ENCODE measurements around the gene SPSB4. TPM values are rescaled to one million over a fixed set of nuclear protein-coding genes. Genes with fewer than 3 reads are reported as not detected.

SPSB4 gene
- total RNA-seq, 1 donor from 2014 or later: 1.2 TPM

GRCh38 chr3:141176775-141177174, 125.6 kb downstream of the SPSB4 start:
- TF ChIP-seq CTCF (IDR thresholded peaks at IDR 0.05; ENCODE audit: unreplicated experiment): no peak
- Mint-ChIP-seq H3K27ac (ENCODE audit: unreplicated experiment) (no peak overlapping the region), H3K36me3 (ENCODE audit: low read depth, unreplicated experiment) (no peaks in the 10 kb centered on the region), H3K4me3 (ENCODE audit: unreplicated experiment) (no peak overlapping the region), H3K27me3 (ENCODE audit: unreplicated experiment) (no peaks in the 10 kb centered on the region), H3K9me3 (ENCODE audit: unreplicated experiment) (peaks cover 3% of the 10 kb centered on the region), H3K4me1 (ENCODE audit: unreplicated experiment) (no peaks in the 10 kb centered on the region)
- no peak for DNase-seq (ENCODE audit: low spot score)

- Mint-ChIP-seq H3K4me1 (ENCODE audit: unreplicated experiment) (no peaks in the 10 kb centered on the region), H3K27ac (ENCODE audit: unreplicated experiment) (no peak overlapping the region), H3K9me3 (ENCODE audit: unreplicated experiment) (peaks cover 3% of the 10 kb centered on the region), H3K36me3 (ENCODE audit: low read depth, unreplicated experiment) (no peaks in the 10 kb centered on the region), H3K27me3 (ENCODE audit: unreplicated experiment) (no peaks in the 10 kb centered on the region), H3K4me3 (ENCODE audit: unreplicated experiment) (no peak overlapping the region)
- TF ChIP-seq CTCF (IDR thresholded peaks at IDR 0.05; ENCODE audit: unreplicated experiment): no peak
- no peak for DNase-seq (ENCODE audit: low spot score)
These were observed 126.9 kb downstream of the SPSB4 start for GRCh38 chr3:141178026-141178425.

GRCh38 chr3:141178551-141178950, 127.4 kb downstream of the SPSB4 start:
- Mint-ChIP-seq H3K9me3 (ENCODE audit: unreplicated experiment) (peaks cover 3% of the 10 kb centered on the region), H3K27ac (ENCODE audit: unreplicated experiment) (no peak overlapping the region), H3K36me3 (ENCODE audit: low read depth, unreplicated experiment) (no peaks in the 10 kb centered on the region), H3K4me1 (ENCODE audit: unreplicated experiment) (no peaks in the 10 kb centered on the region), H3K4me3 (ENCODE audit: unreplicated experiment) (no peak overlapping the region), H3K27me3 (ENCODE audit: unreplicated experiment) (no peaks in the 10 kb centered on the region)
- no peak for TF ChIP-seq CTCF (IDR thresholded peaks at IDR 0.05; ENCODE audit: unreplicated experiment)
- DNase-seq (ENCODE audit: low spot score): no peak

- Mint-ChIP-seq H3K4me1 (ENCODE audit: unreplicated experiment) (no peaks in the 10 kb centered on the region), H3K27ac (ENCODE audit: unreplicated experiment) (no peak overlapping the region), H3K4me3 (ENCODE audit: unreplicated experiment) (no peak overlapping the region), H3K27me3 (ENCODE audit: unreplicated experiment) (no peaks in the 10 kb centered on the region), H3K9me3 (ENCODE audit: unreplicated experiment) (peaks cover 3% of the 10 kb centered on the region), H3K36me3 (ENCODE audit: low read depth, unreplicated experiment) (no peaks in the 10 kb centered on the region)
- DNase-seq (ENCODE audit: low spot score): no peak
- no peak for TF ChIP-seq CTCF (IDR thresholded peaks at IDR 0.05; ENCODE audit: unreplicated experiment)
These were observed 128.8 kb downstream of the SPSB4 start for GRCh38 chr3:141179983-141180382.

- H3K9me3 Mint-ChIP-seq (ENCODE audit: unreplicated experiment): peaks cover 3% of the 10 kb centered on the region
- DNase-seq (ENCODE audit: low spot score): no peak
- H3K27me3 Mint-ChIP-seq (ENCODE audit: unreplicated experiment): no peaks in the 10 kb centered on the region
- no peaks in the 10 kb centered on the region for H3K4me1 Mint-ChIP-seq (ENCODE audit: unreplicated experiment)
- H3K27ac Mint-ChIP-seq (ENCODE audit: unreplicated experiment): no peak overlapping the region
- no peaks in the 10 kb centered on the region for H3K36me3 Mint-ChIP-seq (ENCODE audit: low read depth, unreplicated experiment)
- no peak for TF ChIP-seq CTCF (IDR thresholded peaks at IDR 0.05; ENCODE audit: unreplicated experiment)
- no peak overlapping the region for H3K4me3 Mint-ChIP-seq (ENCODE audit: unreplicated experiment)
These were observed 130.0 kb downstream of the SPSB4 start for GRCh38 chr3:141181196-141181595.

Measured in endothelial cell (in vitro differentiated cells).